DMS114 treated with DMSO at 0.1 percent for 48 hours (cell line): ENCODE results near the gene PTPN14.

Experiments used
- DNase-seq: peaks from one replicate; lab custom pipeline; 2025; ENCODE audit not compliant: unreplicated experiment; lab: John Stamatoyannopoulos, UW

Gene PTPN14

GRCh38 chr1:214378492-214378891, 172.9 kb downstream of the PTPN14 start:
- DNase-seq = no peak

DNA sequence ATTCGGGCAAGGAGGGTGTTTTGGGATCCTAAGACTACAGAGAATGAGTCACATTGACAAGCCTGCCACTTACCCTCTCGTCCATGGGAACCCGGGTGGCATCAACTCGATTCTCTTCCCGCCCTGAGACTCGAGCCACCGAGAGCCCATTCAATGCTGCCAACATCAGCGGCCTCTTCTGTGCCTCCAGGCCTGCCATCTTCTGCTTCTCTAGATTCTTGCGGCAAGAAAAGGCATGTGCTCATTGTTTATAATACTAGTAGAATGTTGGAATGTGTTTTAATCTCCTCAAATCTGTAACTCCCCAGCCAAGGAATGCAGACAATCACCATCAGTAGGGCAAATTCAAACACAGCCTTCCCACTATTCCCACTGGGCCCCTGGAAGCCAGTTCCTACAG, 173.5 kb downstream of the PTPN14 start:
- DNase-seq = no peak

DNA sequence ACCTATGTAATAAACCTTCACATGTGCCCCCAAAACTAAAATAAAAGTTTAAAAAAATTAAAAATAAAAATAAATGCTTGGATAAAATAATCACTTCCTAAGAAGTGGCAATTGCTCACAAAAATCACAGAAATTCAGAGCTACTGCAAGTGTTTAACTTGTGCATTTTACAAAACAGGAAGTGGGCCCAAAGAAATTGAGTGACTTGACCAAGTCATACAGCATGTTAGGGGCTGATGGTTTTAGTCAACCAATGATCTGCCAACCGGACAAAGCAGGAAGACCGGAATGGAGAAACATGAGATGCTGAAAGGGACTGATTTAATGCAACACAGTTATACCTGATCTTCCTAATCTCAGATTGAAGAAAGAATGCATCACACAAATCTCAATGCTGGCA, 173.9 kb downstream of the PTPN14 start:
- DNase-seq = no peak

GRCh38 chr1:214372092-214372491, 179.3 kb downstream of the PTPN14 start:
- DNase-seq = no peak

- no peak for DNase-seq
Measured at GRCh38 chr1:214370615-214371014, 180.8 kb downstream of the PTPN14 start.

DNA sequence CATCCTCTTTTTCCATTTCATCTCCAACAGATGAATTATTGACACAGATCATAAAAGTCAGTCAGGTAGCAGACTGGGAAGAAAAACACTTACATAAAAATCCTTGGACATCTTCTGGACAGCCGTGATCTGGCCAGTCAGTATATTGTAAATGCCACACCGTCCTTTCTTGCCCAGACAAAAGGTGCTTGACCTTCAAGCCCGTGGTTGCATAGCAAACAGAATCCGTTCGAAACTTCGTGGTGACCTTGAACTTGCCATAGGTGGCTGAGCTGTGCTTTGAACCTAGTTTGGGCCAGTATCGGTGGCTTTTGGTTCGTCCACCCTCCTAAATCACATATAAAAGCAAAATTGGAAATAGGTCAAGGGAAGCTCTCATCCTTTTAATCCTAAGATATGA, 182.0 kb downstream of the PTPN14 start:
- no peak for DNase-seq

GRCh38 chr1:214367841-214368240, 183.6 kb downstream of the PTPN14 start:
- DNase-seq = no peak

DNA sequence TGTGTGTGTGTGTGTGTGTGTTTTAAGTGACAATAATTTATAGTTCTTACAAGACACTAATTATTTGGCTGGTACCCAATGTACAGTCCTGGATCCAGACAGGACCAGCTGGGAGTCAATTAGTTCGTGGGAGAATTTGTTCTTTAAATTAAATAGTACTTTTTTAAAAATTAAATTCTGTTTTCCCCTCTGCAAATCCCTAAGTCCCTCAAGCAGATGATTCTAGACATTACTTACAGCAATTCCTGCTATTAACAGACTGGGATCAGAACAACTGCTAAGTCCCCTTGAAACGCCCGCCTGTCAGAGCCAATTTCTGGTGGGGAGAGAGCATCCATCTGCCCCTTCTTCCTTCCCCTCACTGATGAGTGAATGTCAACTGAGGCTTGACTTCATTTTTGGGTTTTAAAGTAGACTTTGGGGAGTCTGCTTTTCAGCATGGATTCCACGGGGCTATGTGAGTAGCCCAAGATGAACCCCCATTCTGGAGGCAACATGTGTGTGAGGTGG, 186.6 kb downstream of the PTPN14 start:
- DNase-seq = no peak

DNA sequence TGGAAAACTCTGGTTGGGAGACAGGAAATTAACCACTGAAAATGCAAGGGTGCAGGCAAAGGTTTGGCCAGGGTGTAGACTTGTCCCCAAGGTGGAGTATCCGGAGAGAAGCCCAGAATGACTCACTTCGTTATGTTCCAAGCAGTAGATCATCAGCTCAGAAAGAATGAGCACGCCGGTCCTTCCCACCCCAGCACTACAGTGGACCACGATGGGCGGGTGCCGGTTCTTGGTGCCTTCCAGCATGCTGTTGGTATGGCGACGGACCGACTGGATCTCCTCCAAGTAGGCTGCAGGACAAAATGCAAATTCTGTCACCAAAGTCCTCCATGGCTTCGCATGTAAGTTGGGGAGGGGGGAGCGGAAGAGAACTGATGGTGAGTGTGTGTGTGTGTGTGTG, 187.0 kb downstream of the PTPN14 start:
- no peak for DNase-seq

DNA sequence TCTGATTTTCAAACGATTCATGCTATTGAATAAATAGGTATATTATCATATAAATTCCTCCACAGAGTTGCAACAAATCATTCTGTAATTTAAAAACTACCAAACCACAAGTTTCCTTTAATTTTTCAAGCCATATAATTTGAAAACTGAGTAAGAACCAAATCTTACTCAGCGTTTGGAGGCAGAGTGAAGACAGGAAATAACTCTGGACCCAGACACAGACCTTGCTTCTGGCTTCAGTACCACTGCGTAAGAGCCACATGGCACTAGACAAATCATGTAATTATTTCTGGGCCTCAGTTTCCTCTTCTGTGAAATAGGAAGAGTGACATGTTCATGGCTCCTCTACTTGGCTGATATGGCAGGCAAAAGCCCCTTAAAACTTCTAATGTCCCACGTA, 188.0 kb downstream of the PTPN14 start:
- no peak for DNase-seq

GRCh38 chr1:214362188-214362882, 189.1 kb downstream of the PTPN14 start:
- DNase-seq = no peak

GRCh38 chr1:214361636-214362035, 189.8 kb downstream of the PTPN14 start:
- no peak for DNase-seq

DNA sequence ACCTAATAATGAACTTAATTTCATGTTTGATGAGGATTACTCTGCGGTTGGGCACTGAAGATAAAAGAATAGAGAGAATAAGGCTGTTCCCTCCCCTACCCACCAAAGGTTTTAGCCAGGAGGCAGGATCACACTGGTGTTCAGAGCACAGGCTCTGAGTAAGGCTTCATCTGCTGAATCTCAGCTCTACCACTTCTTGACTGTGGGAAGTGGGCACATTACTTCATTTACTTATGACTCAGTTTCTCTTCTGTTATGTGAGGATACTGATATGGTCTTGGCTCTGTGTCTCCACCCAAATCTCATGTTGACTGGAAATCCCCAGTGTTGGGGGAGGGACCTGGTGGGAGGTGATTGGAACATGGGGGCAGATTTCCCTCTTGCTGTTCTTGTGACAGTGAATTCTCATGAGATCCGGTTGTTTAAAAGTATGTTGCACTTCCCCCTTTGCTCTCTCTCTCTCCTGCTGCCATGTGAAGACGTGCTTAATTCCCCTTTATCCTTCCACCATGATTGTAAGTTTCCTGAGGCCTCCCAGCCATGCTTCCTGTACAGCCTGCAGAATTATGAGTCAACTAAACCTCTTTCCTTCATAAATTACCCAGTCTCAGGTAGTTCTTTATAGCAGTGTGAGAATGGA, 190.8 kb downstream of the PTPN14 start:
- DNase-seq = no peak

GRCh38 chr1:214360116-214360515, 191.3 kb downstream of the PTPN14 start:
- no peak for DNase-seq

GRCh38 chr1:214354440-214355148, 196.8 kb downstream of the PTPN14 start:
- DNase-seq = no peak

- no peak for DNase-seq
Measured at GRCh38 chr1:214352838-214353237, 198.6 kb downstream of the PTPN14 start.

GRCh38 chr1:214351551-214352277, 199.7 kb downstream of the PTPN14 start:
- DNase-seq = no peak

DNA sequence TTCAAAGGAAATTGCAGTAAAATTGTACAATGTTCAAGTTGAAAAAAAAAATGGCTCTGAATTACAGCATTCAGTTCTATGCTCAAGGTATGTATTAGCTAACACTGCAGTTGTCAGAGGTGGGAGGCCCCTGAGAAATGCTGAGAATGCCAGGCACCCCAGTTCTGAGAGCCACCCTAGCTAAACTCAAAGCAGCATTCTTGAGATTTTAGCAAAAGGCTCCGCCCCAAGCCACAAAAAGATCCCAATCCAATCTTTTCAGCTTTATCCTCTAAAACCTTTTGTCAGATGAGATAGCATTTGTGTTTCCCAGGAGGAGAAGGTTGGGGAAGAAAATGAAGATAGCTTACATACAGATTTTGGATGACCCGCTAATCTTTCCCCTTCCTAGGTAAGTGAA, 201.6 kb downstream of the PTPN14 start:
- no peak for DNase-seq

DNA sequence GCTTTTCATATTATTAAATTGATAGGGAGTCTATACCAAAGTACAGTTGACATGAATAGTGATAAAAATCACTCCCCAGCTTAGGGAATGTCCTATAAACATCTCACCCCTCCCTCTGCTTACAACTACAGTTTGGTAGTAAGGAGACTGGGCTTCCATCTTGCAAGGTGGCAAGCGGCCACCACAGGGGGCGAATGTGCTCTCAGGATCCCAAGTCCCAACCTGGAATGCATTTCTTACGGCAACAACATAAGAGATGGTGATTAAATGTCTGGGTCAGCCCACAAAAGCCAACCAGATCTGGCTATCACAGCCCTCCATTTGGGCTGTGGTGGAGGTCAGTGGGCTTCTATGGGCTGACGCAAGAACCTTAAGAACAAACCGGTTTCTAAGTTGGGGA, 202.4 kb downstream of the PTPN14 start:
- DNase-seq = no peak

DNA sequence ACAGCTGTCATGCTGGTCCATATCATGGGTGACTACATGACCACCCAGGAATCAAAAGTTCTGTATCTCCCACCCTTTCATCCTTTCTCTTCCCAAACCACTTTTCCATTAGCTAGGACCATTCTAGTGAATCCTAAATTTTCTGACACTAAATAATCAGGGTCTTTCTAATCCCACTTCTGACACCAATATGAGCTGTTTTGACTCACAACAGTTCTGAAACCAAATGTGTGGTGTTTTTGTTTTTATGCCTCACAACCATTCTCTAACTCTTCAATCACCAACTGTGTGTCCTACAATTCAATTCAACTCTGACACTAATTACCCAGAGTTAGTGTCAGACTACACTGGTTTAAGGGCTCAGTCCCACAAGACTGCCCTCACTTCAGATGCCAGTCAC, 206.5 kb downstream of the PTPN14 start:
- no peak for DNase-seq

GRCh38 chr1:214342525-214342924, 208.9 kb downstream of the PTPN14 start:
- no peak for DNase-seq
